Measurements from ENCODE around the gene ASCL1.

Gene ASCL1

GRCh38 chr12:102957339-102958050 lies at the start of gene ASCL1:
Gene ASCL1, plus strand, starts transcription at chr12:102957674. Its CDS starts 571 bp downstream, at chr12:102958245.
- DNase-seq: peak in 23 of 56 donors; percentile 16 to 71 (median 43)

DNA sequence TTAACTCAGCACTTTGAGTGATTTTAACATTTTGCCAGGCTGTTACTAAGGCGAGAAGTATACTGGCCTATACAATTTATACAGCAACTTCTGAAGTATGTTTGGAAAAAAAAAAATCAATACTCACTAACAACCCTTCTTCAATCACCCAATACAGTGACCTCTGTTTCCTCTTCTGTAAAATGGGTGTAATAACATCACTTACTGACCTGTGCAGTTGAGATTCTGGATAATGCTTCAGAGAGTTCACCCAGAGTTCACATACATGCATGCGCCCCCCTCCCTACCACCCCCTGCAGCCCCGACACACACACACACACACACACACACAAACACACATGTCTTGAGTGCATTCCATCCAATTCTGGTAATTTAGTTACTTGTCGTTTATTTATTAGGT lies 49.6 kb upstream of the ASCL1 start:
- DNase-seq: no peak

DNA sequence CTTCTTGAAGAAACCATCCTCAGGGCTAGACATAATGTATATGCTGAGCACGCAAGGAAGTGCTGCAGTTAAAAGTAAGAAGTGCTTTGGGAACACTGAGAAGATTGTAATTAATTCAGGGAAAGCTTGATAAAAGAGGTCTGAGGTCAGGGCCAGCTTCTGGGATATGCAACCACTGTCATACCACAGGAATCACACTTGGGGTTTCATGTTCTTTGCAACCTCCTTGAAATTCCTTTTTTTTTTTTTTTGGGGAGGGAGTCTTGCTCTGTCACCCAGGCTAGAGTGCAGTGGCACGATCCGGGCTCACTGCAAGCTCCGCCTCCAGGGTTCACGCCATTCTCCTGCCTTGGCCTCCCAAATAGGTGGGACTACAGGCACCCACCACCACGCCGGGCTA lies 47.3 kb upstream of the ASCL1 start:
- no peak for DNase-seq

DNA sequence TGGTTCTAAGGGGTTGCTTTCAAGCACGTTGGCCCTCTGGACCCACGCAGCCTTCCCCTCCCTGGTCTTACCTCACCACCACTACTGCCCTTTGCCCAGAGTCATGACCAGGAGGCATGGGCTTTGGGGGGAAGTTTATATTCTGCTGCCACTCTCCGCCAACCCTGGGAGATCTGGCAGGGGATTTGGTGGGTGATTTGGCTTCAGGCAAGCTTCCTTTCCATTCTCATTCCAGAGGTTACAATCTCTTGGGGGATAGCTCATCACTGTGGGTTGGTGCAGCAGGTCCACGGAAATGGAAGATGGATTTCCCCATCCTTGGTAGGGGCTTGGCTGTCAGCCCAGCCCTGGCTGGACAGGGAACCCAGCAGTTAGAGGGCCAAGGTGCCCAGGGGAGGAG lies 46.7 kb upstream of the ASCL1 start:
- no peak for DNase-seq

GRCh38 chr12:102911320-102911719 lies 46.2 kb upstream of the ASCL1 start:
- no peak for DNase-seq

DNA sequence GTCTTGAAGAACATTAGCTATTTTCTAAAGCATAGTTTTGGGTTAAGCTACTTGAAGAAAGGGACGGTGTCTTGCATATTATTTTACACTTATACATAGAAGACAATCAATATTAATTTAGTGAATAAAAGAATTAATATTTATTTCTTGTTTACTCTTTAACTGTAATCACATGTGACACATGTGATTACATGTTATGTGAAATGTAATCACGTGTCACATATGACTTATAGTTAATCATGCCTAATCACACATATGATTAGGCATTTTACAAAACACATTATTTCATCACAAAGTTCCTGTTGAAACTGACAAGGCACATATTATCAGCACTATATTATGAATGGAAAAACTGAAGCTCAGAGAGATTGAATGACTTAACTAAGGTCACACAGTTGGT lies 45.2 kb upstream of the ASCL1 start:
- no peak for DNase-seq

GRCh38 chr12:102913453-102914226 lies 43.8 kb upstream of the ASCL1 start:
- no peak for DNase-seq

GRCh38 chr12:102916252-102917025 lies 41.0 kb upstream of the ASCL1 start:
- no peak for DNase-seq

- peak in 2 of 56 donors; percentile 0 to 1 for DNase-seq
Measured at GRCh38 chr12:102917026-102917787, 40.3 kb upstream of the ASCL1 start, which contains the start of gene PAH. Gene PAH, minus strand, starts transcription at chr12:102917244. Its CDS starts 114 bp downstream, at chr12:102917130.

DNA sequence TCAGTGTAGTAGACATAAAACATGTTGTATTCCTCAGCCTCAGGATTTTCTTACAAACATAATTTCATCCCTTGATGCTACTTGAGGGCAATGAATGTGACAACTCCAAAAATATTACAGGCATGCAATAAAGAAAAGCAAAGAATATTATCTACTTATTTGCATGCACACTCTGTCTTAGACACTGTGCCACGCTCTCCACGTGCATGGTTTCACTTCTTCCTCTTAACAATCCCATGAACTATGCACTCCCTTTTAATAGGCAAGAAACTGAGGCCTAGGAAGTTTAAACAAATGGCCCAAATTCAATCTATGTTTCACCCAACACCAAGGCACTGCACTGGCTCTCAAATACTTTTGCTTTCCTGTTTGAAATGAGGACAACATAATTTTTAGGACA lies 38.6 kb upstream of the ASCL1 start:
- DNase-seq: no peak

GRCh38 chr12:102920271-102920670 lies 37.2 kb upstream of the ASCL1 start:
- no peak for DNase-seq

- no peak for DNase-seq
Measured at GRCh38 chr12:102921240-102921639, 36.2 kb upstream of the ASCL1 start.

DNA sequence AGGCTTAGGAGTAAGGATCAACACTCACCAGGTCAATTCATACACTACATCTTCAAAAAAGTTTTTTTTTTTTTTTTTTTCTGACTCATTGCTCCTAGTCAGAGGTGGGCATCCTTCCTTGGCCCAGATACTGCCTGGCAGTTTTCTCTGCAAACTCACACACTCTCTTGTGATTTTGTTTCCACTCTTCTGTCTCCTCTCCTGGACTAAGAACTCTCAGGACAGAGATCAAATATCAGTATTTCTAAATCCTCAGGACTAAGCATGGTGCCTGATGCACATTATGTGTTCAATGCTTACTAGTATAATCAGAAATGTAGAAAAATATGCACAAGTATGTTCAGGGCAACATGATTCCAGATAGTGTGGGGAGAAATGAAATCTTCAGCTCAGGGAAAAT lies 30.3 kb upstream of the ASCL1 start:
- DNase-seq: no peak

DNA sequence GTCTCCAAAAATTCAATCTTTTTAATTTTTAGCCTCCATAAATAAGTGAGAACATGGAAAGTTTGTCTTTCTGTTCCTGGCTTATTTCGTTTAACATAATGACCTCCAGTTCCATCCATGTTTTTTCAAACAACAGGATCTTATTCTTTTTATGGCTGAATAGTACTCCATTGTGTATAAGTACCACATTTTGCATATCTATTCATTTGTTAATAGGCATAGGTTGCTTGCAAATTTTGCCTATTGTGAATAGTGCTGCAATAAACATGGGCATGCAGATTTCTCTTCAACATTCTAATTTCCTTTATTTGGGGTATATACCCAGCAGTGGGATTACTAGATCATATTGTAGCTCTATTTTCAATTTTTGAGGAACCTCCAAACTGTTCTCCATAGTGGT lies 24.3 kb upstream of the ASCL1 start:
- no peak for DNase-seq

- no peak for DNase-seq
Measured at GRCh38 chr12:102939059-102939458, 18.4 kb upstream of the ASCL1 start.

DNA sequence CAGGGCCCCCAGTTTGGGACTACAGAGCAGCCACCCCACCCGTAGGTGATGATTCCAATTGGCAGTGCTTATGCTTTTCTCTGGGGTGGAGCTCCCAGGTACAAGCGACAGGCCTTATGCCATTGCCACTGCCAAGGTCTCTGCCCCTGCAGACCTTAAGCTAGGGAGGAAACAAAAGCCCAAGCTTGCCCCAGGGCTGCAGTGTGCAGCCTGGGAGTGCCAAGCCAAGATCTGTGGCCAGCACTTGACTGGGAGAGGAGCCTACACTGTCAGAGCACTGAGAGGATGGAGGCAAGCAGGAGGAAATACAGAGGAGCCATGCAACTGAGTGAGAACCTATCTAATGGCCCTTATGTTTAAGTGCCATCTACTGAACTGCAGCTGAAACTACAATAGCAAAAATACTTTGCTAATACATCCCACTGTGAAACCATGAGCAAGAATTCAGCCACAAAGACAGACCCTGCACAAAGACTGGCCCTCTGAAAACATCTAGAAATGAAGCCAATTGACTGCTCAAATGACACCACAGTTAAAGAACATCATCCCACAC lies 17.7 kb upstream of the ASCL1 start:
- DNase-seq: no peak

DNA sequence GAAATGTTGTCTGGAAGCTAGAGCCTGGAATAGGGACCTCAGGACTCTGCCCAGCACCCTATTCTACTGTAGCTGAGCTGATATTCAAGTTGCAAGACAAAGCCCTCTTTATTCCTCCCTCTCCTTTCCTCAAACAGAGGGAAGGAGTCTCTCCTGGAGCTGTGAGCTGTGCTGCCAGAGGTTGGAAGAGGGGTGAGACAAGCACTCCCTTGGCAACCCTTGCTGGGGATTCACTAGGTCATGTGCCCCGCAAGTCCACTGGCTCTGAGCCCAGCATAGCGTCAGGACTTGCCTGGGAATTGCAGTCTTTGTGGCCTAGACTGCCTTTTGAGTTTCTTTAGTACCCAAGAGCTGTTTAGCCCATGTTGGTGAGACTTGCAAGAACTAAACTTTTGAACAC lies 11.4 kb upstream of the ASCL1 start:
- DNase-seq: no peak

DNA sequence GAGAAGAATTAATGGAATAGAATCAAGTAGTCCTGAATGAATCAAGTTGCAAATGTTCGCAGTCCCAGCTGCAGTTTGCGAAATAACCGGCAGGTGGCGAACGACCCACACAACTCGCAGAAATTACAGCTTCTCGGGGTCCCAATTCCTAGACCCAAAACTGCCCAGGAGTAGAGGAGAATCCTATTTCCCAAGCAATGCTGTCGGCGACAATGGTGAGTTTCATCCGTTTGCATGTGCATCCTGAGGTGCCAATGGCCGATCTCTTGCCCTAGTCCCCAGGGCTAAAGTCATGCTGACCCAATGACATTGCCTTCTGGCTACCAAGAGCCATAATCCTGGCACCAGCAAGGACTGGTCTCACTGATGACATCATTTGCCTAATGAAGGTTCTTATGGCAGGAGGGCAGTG lies 8.5 kb upstream of the ASCL1 start:
- peak in 30 of 56 donors; percentile 6 to 87 (median 34) for DNase-seq

- DNase-seq: peak in 8 of 56 donors; percentile 3 to 49 (median 10)
Measured at GRCh38 chr12:102950107-102950949, 7.1 kb upstream of the ASCL1 start.

All from nucleus accumbens (tissue), 56 donors.